Measurements from ENCODE around the gene CHAMP1. TPM values are rescaled to one million over a fixed set of nuclear protein-coding genes. Genes with fewer than 3 reads are reported as not detected.

CHAMP1 gene
- total and polyA plus RNA-seq, 2 experiments from 2014 or later = 26.9 to 33.5 TPM

DNA sequence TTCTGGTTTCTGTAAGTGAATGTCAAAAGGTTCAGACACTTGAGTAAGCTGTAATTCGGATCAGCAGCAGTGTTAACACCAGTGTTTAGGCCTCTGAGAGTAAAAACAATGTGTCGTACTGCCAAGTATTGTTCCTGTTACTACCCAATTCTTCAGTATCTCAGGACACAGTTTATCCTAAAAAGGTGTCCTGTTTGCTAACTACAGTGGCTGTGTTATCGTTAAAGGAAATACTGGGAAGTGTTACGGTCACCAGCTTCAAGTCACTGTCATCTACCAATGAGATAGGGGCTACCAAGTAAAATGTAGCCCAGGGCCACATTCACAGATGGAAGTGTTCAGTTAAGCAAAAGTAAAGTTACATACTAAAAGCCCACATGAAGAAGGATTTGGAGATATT lies 35.2 kb upstream of the CHAMP1 start:
- no peak for TF ChIP-seq EZH2 (IDR thresholded peaks at IDR 0.05; ENCODE audit: insufficient read depth, poor library complexity, severe bottlenecking)
- no peak for TF ChIP-seq EZH2phosphoT487 (IDR thresholded peaks at IDR 0.05; ENCODE audit: insufficient read depth, low read depth)
- Histone ChIP-seq H3K27ac (peak overlapping the region; percentile 98), H4K20me1 (ENCODE audit: insufficient read depth) (no peaks in the 10 kb centered on the region), H3K36me3 (ENCODE audit: low read depth) (peaks cover 31% of the 10 kb centered on the region), H3K9me3 (ENCODE audit: low read depth) (no peaks in the 10 kb centered on the region), H3K4me1 (ENCODE audit: insufficient read depth) (peaks cover 27% of the 10 kb centered on the region), H3F3A (ENCODE audit: insufficient read depth) (peaks cover 59% of the 10 kb centered on the region), H3K4me3 (no peak overlapping the region), H2AFZ (no peak overlapping the region), H3K27me3 (replicated peaks; ENCODE audit: insufficient read depth) (no peaks in the 10 kb centered on the region), H3K9me2 (ENCODE audit: insufficient read depth) (no peaks in the 10 kb centered on the region), H3K4me2 (ENCODE audit: unreplicated experiment) (no peak overlapping the region), H3K79me2 (ENCODE audit: insufficient read depth) (peaks cover 19% of the 10 kb centered on the region), H3K9ac (peak overlapping the region; percentile 88; the same call in 1 of the 2 replicates)
- 95 to 96% methylated on average over 4 of the region's 4 CpGs for WGBS, 2 experiments (ENCODE audit: low coverage in 1 of 2, low lambda C conversion rate in 2 of 2, missing lambda C conversion rate in 2 of 2)
- in situ Hi-C loops (cut with MboI) = no loop called here
- DNase-seq = no peak

DNA sequence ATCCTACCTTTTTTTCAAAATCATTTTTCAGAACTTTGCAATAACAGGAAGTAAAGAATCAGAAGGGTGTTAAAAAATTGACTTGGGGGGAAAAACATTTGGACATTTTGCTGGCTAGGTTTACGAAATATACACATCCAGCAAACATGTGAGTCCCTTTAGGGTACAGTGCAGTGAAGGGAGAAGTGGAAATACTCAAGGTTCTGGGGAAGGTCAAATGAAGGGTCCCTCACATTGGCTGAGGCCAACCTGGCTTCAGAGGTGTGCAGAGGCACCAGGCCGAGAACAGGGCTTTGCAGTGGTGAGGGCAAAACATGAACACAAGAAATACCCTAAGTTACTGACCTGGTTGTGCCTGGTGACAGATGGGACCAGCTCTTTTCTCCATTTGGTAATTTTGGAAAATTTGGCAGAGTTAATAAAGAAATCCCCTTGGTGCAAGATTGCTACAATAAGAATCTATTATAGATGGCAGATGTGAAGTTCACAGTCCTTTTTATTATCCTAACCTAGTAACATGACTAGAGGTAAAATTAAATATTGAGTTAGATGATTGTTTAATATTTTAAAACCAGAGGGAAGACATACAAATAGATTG lies 34.4 kb upstream of the CHAMP1 start:
- Histone ChIP-seq H3K4me1 (ENCODE audit: insufficient read depth) (peaks cover 29% of the 10 kb centered on the region), H3K9me2 (ENCODE audit: insufficient read depth) (no peaks in the 10 kb centered on the region), H3F3A (ENCODE audit: insufficient read depth) (peaks cover 53% of the 10 kb centered on the region), H3K4me2 (ENCODE audit: unreplicated experiment) (peak overlapping the region; percentile 87), H3K27me3 (replicated peaks; ENCODE audit: insufficient read depth) (no peaks in the 10 kb centered on the region), H4K20me1 (ENCODE audit: insufficient read depth) (no peaks in the 10 kb centered on the region), H3K9ac (peak overlapping the region; percentile 88), H3K79me2 (ENCODE audit: insufficient read depth) (peaks cover 27% of the 10 kb centered on the region), H3K9me3 (ENCODE audit: low read depth) (no peaks in the 10 kb centered on the region), H3K4me3 (peak overlapping the region; percentile 93; the same call in 1 of the 2 replicates), H3K27ac (peak overlapping the region; percentile 98), H2AFZ (peak overlapping the region; percentile 82; the same call in 1 of the 2 replicates), H3K36me3 (ENCODE audit: low read depth) (peaks cover 24% of the 10 kb centered on the region; the same call in 1 of the 2 replicates)
- WGBS, 2 experiments (ENCODE audit: low coverage in 1 of 2, low lambda C conversion rate in 2 of 2, missing lambda C conversion rate in 2 of 2) = 81 to 83% methylated on average over 2 of the region's 2 CpGs
- in situ Hi-C loops (cut with MboI) = no loop called here
- no peak for DNase-seq
- TF ChIP-seq EZH2phosphoT487 (IDR thresholded peaks at IDR 0.05; ENCODE audit: insufficient read depth, low read depth) (no peak), EZH2 (IDR thresholded peaks at IDR 0.05; ENCODE audit: insufficient read depth, poor library complexity, severe bottlenecking) (no peak)

DNA sequence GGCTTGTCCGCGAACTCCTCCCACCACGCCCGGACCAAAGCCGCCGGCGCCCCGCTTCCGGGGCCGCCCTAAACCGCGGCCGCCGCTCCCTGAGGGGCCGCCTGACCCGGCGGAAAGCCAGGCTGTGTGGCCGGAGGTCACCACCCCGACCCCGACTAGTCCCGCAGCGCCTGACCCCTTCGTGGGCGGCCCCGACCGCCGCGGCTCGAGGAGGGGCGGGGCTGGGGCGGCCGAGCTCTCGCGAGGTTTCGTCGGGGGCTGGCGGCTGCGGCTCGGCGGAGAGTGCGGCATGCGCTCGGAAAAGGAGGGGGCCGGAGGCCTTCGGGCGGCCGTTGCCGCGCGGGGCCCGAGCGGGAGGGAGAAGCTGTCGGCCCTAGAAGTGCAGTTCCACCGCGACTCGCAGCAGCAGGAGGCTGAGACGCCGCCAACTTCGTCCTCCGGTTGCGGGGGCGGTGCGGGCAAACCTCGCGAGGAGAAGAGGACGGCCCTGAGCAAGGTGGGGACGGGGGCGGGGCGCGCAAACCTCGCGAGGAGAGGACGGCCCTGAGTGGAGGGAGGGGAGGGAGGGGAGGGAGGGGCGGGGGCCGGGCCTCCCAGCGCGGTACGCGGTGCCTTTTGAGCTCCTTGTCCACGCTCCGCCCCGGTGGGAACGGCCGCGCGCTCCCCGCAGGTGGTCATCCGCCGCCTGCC lies 32.8 kb upstream of the CHAMP1 start, which contains the start of gene UPF3A:
Gene UPF3A (plus strand): TSS at position 251 of the 690 bp plus-strand sequence. CDS start 39 bp downstream, at position 290.
- Histone ChIP-seq H3K4me3 (peak within 1 kb of the TSS; percentile 93), H3K36me3 (ENCODE audit: low read depth) (peaks cover 24% of the 10 kb centered on the region; the same call in 1 of the 2 replicates), H4K20me1 (ENCODE audit: insufficient read depth) (no peaks in the 10 kb centered on the region), H3K9me3 (ENCODE audit: low read depth) (no peaks in the 10 kb centered on the region), H3F3A (ENCODE audit: insufficient read depth) (peaks cover 43% of the 10 kb centered on the region), H3K9me2 (ENCODE audit: insufficient read depth) (no peaks in the 10 kb centered on the region), H3K79me2 (ENCODE audit: insufficient read depth) (peaks cover 43% of the 10 kb centered on the region), H2AFZ (peak within 1 kb of the TSS; percentile 82), H3K27me3 (replicated peaks; ENCODE audit: insufficient read depth) (no peaks in the 10 kb centered on the region), H3K27ac (peak within 1 kb of the TSS; percentile 98), H3K9ac (peak within 1 kb of the TSS; percentile 88), H3K4me2 (ENCODE audit: unreplicated experiment) (peak within 1 kb of the TSS; percentile 87), H3K4me1 (ENCODE audit: insufficient read depth) (peaks cover 38% of the 10 kb centered on the region)
- in situ Hi-C loops (cut with MboI) = no loop called here
- TF ChIP-seq EZH2 (IDR thresholded peaks at IDR 0.05; ENCODE audit: insufficient read depth, poor library complexity, severe bottlenecking) (no peak), EZH2phosphoT487 (IDR thresholded peaks at IDR 0.05; ENCODE audit: insufficient read depth, low read depth) (no peak)
- peak; percentile 95 for DNase-seq
- 1% methylated on average over 16 to 88 of the region's 89 CpGs for WGBS, 2 experiments (ENCODE audit: low coverage in 1 of 2, low lambda C conversion rate in 2 of 2, missing lambda C conversion rate in 2 of 2)

DNA sequence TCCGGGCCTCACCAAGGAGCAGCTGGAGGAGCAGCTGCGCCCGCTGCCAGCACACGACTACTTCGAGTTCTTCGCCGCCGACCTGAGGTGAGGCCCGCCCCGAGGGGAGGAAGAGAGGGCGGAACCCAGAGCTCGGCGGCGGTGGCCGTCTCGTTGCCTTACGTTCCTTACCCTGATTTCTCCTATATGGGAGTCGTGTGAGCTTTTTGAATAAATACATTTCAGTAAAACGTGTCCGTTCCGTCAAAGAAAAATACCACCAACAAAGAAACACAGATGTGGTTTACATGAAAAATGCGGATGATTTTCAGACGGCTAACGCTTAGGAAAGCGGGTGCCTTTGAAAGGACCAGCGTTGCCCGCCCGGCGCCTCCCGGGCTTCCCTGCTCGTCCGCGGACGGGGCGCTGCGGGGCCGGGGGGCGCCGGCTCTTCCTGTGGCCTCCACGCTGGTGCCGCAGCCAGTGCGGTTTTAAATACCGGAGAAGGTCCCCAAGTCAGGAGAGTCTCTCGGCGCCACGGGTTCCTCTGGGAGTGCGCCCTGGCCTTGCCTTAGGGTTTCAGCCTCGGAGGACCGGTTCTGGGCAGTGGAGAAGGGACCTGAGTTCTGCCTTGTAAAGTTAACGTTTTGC lies 32.1 kb upstream of the CHAMP1 start:
- Histone ChIP-seq H3K9me3 (ENCODE audit: low read depth) (no peaks in the 10 kb centered on the region), H3K36me3 (ENCODE audit: low read depth) (peaks cover 30% of the 10 kb centered on the region; the same call in 1 of the 2 replicates)
- in situ Hi-C loops (cut with MboI) = no loop called here

More for the DNA sequence above, 32.1 kb upstream of the CHAMP1 start:
- H3K9ac ChIP-seq = peak overlapping the region; percentile 88
- TF ChIP-seq EZH2phosphoT487 (IDR thresholded peaks at IDR 0.05; ENCODE audit: insufficient read depth, low read depth) (no peak), EZH2 (IDR thresholded peaks at IDR 0.05; ENCODE audit: insufficient read depth, poor library complexity, severe bottlenecking) (no peak)
- H3K79me2 ChIP-seq (ENCODE audit: insufficient read depth) = peaks cover 50% of the 10 kb centered on the region
- H3K4me3 ChIP-seq = peak overlapping the region; percentile 93
- WGBS, 2 experiments (ENCODE audit: low coverage in 1 of 2, low lambda C conversion rate in 2 of 2, missing lambda C conversion rate in 2 of 2) = 1% methylated on average over 46 to 50 of the region's 50 CpGs
- no peaks in the 10 kb centered on the region for H4K20me1 ChIP-seq (ENCODE audit: insufficient read depth)
- H3K4me1 ChIP-seq (ENCODE audit: insufficient read depth) = peaks cover 38% of the 10 kb centered on the region
- peak; percentile 90 for DNase-seq
- H2AFZ ChIP-seq = peak overlapping the region; percentile 80
- peak overlapping the region; percentile 86 for H3K4me2 ChIP-seq (ENCODE audit: unreplicated experiment)
- H3K27me3 ChIP-seq (replicated peaks; ENCODE audit: insufficient read depth) = no peaks in the 10 kb centered on the region
- H3K27ac ChIP-seq = peak overlapping the region; percentile 98
- H3K9me2 ChIP-seq (ENCODE audit: insufficient read depth) = no peaks in the 10 kb centered on the region
- H3F3A ChIP-seq (ENCODE audit: insufficient read depth) = peaks cover 43% of the 10 kb centered on the region
